ENCODE results near the gene TMEM54. TPM values are rescaled to one million over a fixed set of nuclear protein-coding genes. Genes with fewer than 3 reads are reported as not detected.
"Not testable (repeated sequence)": the region's sequence is repeated elsewhere in the genome, so short reads cannot be mapped to it uniquely, and the experiment has no call there.

TMEM54 gene
- total RNA-seq, 4 donors from 2014 or later, result 151 to 255 (median 178) TPM

DNA sequence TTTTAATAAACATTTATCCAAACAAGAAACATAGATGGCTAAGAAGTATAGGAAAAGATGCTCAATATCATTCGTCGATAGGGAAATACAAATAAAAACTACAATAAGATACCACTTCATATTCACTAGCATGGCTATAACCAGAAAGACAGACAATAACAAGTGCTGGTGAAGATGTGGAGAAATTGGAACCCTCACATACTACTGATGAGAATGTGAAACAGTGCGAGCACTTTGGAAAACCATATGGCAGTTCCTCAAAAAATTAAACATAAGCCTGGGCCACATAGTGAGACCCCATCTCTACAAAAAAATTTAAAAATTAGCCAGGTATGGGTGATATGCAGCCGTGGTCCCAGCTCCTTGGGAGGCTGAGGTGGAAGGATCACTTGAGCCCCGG lies 9.1 kb upstream of the TMEM54 start:
- no peaks in the 10 kb centered on the region for H3K9me3 ChIP-seq
- no peaks in the 10 kb centered on the region for H3K36me3 ChIP-seq
- intact Hi-C loops (cut with DNase I), result no loop called here
- H3K27ac ChIP-seq, result no peak overlapping the region
- DNase-seq, result no peak
- H3K4me3 ChIP-seq, result no peak overlapping the region
- H3K4me1 ChIP-seq, result no peaks in the 10 kb centered on the region
- WGBS, 2 donors, result 88 to 90% methylated on average over 5 of the region's 5 CpGs
- H3K27me3 ChIP-seq, result peaks cover 0 to 6% (median 0%) of the 10 kb centered on the region in 4 donors
- TF ChIP-seq, protein P1, sequence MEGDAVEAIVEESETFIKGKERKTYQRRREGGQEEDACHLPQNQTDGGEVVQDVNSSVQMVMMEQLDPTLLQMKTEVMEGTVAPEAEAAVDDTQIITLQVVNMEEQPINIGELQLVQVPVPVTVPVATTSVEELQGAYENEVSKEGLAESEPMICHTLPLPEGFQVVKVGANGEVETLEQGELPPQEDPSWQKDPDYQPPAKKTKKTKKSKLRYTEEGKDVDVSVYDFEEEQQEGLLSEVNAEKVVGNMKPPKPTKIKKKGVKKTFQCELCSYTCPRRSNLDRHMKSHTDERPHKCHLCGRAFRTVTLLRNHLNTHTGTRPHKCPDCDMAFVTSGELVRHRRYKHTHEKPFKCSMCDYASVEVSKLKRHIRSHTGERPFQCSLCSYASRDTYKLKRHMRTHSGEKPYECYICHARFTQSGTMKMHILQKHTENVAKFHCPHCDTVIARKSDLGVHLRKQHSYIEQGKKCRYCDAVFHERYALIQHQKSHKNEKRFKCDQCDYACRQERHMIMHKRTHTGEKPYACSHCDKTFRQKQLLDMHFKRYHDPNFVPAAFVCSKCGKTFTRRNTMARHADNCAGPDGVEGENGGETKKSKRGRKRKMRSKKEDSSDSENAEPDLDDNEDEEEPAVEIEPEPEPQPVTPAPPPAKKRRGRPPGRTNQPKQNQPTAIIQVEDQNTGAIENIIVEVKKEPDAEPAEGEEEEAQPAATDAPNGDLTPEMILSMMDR (IDR thresholded peaks at IDR 0.05), result no peak
- no peak for TF ChIP-seq POLR2A (IDR thresholded peaks at IDR 0.05)

DNA sequence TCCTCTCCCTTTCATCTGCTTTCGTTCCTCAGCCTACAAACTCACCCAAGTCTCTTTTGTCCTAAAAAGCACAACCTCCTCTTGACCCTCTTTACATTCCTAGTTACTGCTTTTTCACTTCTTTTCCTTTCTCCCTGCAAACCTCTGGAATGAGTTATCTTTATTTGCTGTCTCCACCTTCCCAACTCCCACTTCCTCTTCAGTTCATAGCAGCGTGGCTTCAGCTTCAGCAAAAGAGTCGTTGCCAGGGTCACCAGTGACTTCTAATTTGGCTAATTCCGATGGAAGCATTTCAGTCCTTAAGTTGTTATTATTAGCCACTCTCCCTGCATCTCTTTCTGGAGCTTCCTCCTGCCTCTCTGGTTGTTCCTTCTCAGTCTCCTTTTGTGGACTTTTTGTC lies 6.2 kb upstream of the TMEM54 start:
- Histone ChIP-seq H3K27ac (no peak overlapping the region), H3K4me3 (no peak overlapping the region), H3K4me1 (peaks cover 0 to 6% (median 0%) of the 10 kb centered on the region in 3 donors), H3K27me3 (peaks cover 0 to 6% (median 0%) of the 10 kb centered on the region in 4 donors), H3K36me3 (no peaks in the 10 kb centered on the region), H3K9me3 (no peaks in the 10 kb centered on the region)
- TF ChIP-seq POLR2A (IDR thresholded peaks at IDR 0.05), result no peak
- TF ChIP-seq, protein P1 (IDR thresholded peaks at IDR 0.05), result no peak
- 26 to 32% methylated on average over 4 of the region's 4 CpGs for WGBS, 2 donors
- no peak for DNase-seq
- intact Hi-C loops (cut with DNase I), result no loop called here

DNA sequence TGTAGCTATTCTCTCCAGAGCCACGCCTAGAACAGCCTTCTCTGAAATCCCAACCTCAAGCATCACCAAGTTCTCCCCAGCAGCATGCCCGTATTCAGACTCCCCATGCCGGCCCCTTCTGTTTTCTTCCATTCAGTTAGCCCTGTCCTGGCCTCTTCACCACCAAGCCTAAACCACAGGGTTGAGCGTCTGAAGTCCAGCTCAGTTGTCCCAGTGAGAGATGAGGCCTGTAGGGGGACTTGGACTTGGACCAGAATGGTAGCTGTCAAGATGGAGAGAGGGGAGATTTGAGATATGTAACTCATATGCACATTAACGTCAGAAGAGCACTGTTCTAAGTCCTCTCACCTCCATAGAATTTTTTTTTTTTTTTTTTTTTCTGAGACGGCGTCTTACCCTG lies 5.5 kb upstream of the TMEM54 start:
- H3K4me1 ChIP-seq, result peaks cover 0 to 14% (median 6%) of the 10 kb centered on the region in 3 donors
- H3K4me3 ChIP-seq, result no peak overlapping the region
- intact Hi-C loops (cut with DNase I), result no loop called here
- TF ChIP-seq, protein P1 (IDR thresholded peaks at IDR 0.05), result no peak
- no peak for TF ChIP-seq POLR2A (IDR thresholded peaks at IDR 0.05)
- H3K36me3 ChIP-seq, result no peaks in the 10 kb centered on the region
- H3K9me3 ChIP-seq, result no peaks in the 10 kb centered on the region
- H3K27ac ChIP-seq, result no peak overlapping the region
- no peak for DNase-seq
- H3K27me3 ChIP-seq, result peaks cover 0 to 14% (median 0%) of the 10 kb centered on the region in 4 donors
- WGBS, 2 donors, result 77 to 88% methylated on average over 6 to 7 of the region's 7 CpGs

DNA sequence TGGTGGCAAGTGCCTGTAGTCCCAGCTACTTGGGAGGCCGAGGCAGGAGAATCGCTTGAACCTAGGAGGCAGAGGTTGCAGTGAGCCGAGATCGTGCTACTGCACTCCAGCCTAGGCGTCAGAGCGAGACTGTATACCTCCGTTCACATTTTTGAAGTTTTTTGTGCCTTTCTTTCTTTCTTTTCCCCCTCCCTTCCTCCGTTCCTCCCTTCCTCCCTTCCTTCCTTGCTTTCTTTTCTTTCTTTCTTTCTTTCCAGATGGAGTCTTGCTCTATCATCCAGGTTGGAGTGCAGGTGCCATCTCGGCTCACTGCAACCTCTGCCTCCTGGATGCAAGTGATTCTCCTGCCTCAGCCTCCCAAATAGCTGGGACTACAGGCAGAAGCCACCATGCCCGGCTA lies 4.4 kb upstream of the TMEM54 start:
- 74 to 75% methylated on average over 9 to 10 of the region's 10 CpGs for WGBS, 2 donors
- not testable (repeated sequence) for H3K27ac ChIP-seq

DNA sequence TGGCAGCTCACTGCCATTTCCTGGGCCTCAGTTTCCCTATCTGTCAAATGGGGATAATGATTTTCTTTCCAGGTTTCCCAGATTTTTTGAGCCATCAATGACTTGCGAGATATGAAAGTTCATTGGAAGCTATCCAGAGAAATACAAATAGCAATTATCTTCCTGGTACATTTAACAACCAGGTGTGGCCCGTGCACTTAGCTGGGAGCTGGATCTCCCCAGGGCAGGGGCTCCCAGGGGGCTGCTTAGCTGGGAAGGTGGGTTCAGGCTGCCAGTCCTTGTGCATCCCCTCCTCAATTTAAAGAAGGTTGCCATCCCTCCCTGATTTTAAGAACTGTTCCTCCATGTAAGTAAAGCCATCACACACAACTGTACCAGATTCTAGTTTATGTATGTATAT lies 3.6 kb upstream of the TMEM54 start:
- Histone ChIP-seq H3K4me3 (no peak overlapping the region), H3K27ac (no peak overlapping the region), H3K4me1 (peaks cover 9 to 29% (median 19%) of the 10 kb centered on the region in 3 donors), H3K9me3 (no peaks in the 10 kb centered on the region), H3K36me3 (no peaks in the 10 kb centered on the region), H3K27me3 (peaks cover 0 to 27% (median 0%) of the 10 kb centered on the region in 4 donors)
- no peak for DNase-seq
- no peak for TF ChIP-seq POLR2A (IDR thresholded peaks at IDR 0.05)
- TF ChIP-seq, protein P1 (IDR thresholded peaks at IDR 0.05), result no peak
- intact Hi-C loops (cut with DNase I), result no loop called here
- WGBS, 2 donors, result 7 to 54% methylated on average over 2 of the region's 2 CpGs

More for the DNA sequence above, 4.4 kb upstream of the TMEM54 start:
- DNase-seq; H3K36me3 ChIP-seq; H3K4me3 ChIP-seq; H3K9me3 ChIP-seq; intact Hi-C loops (cut with DNase I): not testable (repeated sequence)
- Histone ChIP-seq H3K27me3 (peaks cover 0 to 22% (median 0%) of the 10 kb centered on the region in 4 donors), H3K4me1 (peaks cover 2 to 21% (median 15%) of the 10 kb centered on the region in 3 donors)

Measured in esophagus squamous epithelium (tissue), 5 donors.